Measurements from ENCODE around the gene SEPTIN12.
A peak's percentile ranks its signal among the peaks of the same experiment; 100 is the strongest.

The SEPTIN12 gene

GRCh38 chr16:4787627-4788482, at the start of gene SEPTIN12:
Gene SEPTIN12 (minus strand): TSS chr16:4788345. CDS start chr16:4787645, 700 bp downstream.
- DNase-seq = no peak

GRCh38 chr16:4836727-4837126, 48.6 kb upstream of the SEPTIN12 start:
- no peak for DNase-seq

- no peak for DNase-seq
Observed at GRCh38 chr16:4833584-4833983, 45.4 kb upstream of the SEPTIN12 start.

GRCh38 chr16:4832698-4833343, 44.7 kb upstream of the SEPTIN12 start:
- no peak for DNase-seq

GRCh38 chr16:4831616-4832015, 43.5 kb upstream of the SEPTIN12 start:
- DNase-seq = no peak

- no peak for DNase-seq
Observed at GRCh38 chr16:4830408-4830807, 42.3 kb upstream of the SEPTIN12 start.

GRCh38 chr16:4828567-4829321, 40.6 kb upstream of the SEPTIN12 start:
- no peak for DNase-seq

- no peak for DNase-seq
Observed at GRCh38 chr16:4826980-4827379, 38.8 kb upstream of the SEPTIN12 start.

- no peak for DNase-seq
Observed at GRCh38 chr16:4826526-4826925, 38.4 kb upstream of the SEPTIN12 start.

GRCh38 chr16:4825196-4825595, 37.1 kb upstream of the SEPTIN12 start:
- DNase-seq = no peak

- no peak for DNase-seq
Observed at GRCh38 chr16:4820652-4821051, 32.5 kb upstream of the SEPTIN12 start.

GRCh38 chr16:4814542-4815173, 26.5 kb upstream of the SEPTIN12 start:
- no peak for DNase-seq

- no peak for DNase-seq
Observed at GRCh38 chr16:4814046-4814445, 25.9 kb upstream of the SEPTIN12 start.

- no peak for DNase-seq
Observed at GRCh38 chr16:4813251-4814003, 25.3 kb upstream of the SEPTIN12 start.

GRCh38 chr16:4811773-4812172, 23.6 kb upstream of the SEPTIN12 start:
- DNase-seq = no peak

- no peak for DNase-seq
Observed at GRCh38 chr16:4811242-4811641, 23.1 kb upstream of the SEPTIN12 start.

- no peak for DNase-seq
Observed at GRCh38 chr16:4806280-4806679, 18.1 kb upstream of the SEPTIN12 start.

- no peak for DNase-seq
Observed at GRCh38 chr16:4805231-4805630, 17.1 kb upstream of the SEPTIN12 start.

- DNase-seq = no peak
Observed at GRCh38 chr16:4803898-4804762, 16.0 kb upstream of the SEPTIN12 start.

GRCh38 chr16:4803401-4803844, 15.3 kb upstream of the SEPTIN12 start:
- no peak for DNase-seq

GRCh38 chr16:4802659-4803287, 14.6 kb upstream of the SEPTIN12 start:
- peak; percentile 88 for DNase-seq
